Gastroesophageal sphincter (tissue), 4 donors: ENCODE data around the gene FBXO22. TPM values are rescaled to one million over a fixed set of nuclear protein-coding genes. Genes with fewer than 3 reads are reported as not detected.

Source experiments
- ATAC-seq: fragments of 150-250 bp; one replicate; pipeline ENCODE4 v1.9.1; 2016; ENCODE audit warnings: mild to moderate bottlenecking, moderate library complexity
- H3K27ac ChIP-seq, 4 donors: fragments of 200-600 bp; sonication (generic) in 3 of 4; 1 replicate in 3 of 4; 2 replicates in 1 of 4; pipeline ENCODE4 v1.5.1; 2016 to 2019
- H3K27me3 ChIP-seq: fragments of 200-600 bp; sonication (generic); one replicate; pipeline ENCODE4 v1.5.1; 2019
- H3K36me3 ChIP-seq, 2 donors: fragments of 200-600 bp; sonication (generic); one replicate each; pipeline ENCODE4 v1.5.1; 2019; ENCODE audit warnings: control low read depth in 1 of 2
- H3K4me1 ChIP-seq, 3 donors: fragments of 200-600 bp; sonication (generic); 1 replicate in 2 of 3; 2 replicates in 1 of 3; pipeline ENCODE4 v1.5.1; 2016 to 2019; ENCODE audit warnings: control low read depth in 2 of 3
- H3K4me3 ChIP-seq, 2 donors: fragments of 200-600 bp; sonication (generic); one replicate each; pipeline ENCODE4 v1.5.1; 2019; ENCODE audit warnings: mild to moderate bottlenecking in 1 of 2, moderate library complexity in 1 of 2
- H3K9me3 ChIP-seq, 3 donors: fragments of 200-600 bp; sonication (generic); one replicate each; pipeline ENCODE4 v1.5.1; 2017 to 2019; ENCODE audit warnings: control low read depth in 2 of 3
- EP300 ChIP-seq: sonication (generic); formaldehyde crosslinking; IDR thresholded peaks from one replicate; pipeline ENCODE4 v1.6.1; 2017; ENCODE audit warnings: antibody characterized with exemption, mild to moderate bottlenecking
- POLR2A ChIP-seq, 2 donors: fragments of 450-650 bp; IDR thresholded peaks; one replicate each; pipeline ENCODE4 v1.6.1; 2017; ENCODE audit warnings: antibody characterized with exemption in 2 of 2, mild to moderate bottlenecking in 2 of 2, moderate library complexity in 1 of 2
- POLR2AphosphoS5 ChIP-seq: sonication (generic); formaldehyde crosslinking; IDR thresholded peaks from one replicate; pipeline ENCODE4 v1.6.1; 2017; ENCODE audit warnings: antibody characterized with exemption
- WGBS, 2 donors: methylation state at CpG; one replicate each; pipeline ENCODE4 v1.1.5; 2018; ENCODE audit warnings: low coverage in 1 of 2; 5-methylcytosine and 5-hydroxymethylcytosine counted together
- total RNA-seq, 4 donors: library from RNA; depleted of rRNA; stranded (reverse); fragments of >200 nt; gene quantifications; one replicate each; pipeline ENCODE4 v1.1.0, GENCODE V29; 2016
- TF ChIP-seq, protein P1 (sequence below), 4 experiments: fragments of 200-600 bp in 2 of 4; fragments of 450-650 bp in 2 of 4; sonication (generic) in 1 of 4; IDR thresholded peaks; one replicate each; pipeline ENCODE4 v1.5.1; 2017 to 2019; ENCODE audit warnings: antibody characterized with exemption in 4 of 4, mild to moderate bottlenecking in 2 of 4, moderate library complexity in 2 of 4

Gene FBXO22
- total RNA-seq, 4 donors from 2014 or later, result 12.9 to 25.5 (median 19.1) TPM

DNA sequence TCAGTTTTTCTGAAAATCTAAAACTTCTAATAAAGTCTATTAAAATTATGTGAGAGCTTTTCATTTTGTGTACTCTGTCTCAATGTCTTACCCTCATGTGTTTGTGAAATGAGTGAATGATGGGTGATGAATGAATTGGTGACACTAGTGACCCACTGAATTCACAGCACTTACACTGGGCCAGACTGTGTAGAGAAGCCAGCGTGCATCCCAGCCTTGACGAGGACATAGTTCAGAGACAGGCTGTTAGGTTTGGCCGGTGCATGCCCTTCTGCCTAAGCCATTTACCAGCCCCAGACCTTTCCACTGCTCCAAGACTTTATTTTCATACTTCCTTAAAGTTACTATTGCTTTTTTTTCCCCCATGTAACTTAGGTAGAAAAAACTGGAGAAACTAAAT is 38.8 kb downstream of the FBXO22 start:
- ATAC-seq, result no peak

DNA sequence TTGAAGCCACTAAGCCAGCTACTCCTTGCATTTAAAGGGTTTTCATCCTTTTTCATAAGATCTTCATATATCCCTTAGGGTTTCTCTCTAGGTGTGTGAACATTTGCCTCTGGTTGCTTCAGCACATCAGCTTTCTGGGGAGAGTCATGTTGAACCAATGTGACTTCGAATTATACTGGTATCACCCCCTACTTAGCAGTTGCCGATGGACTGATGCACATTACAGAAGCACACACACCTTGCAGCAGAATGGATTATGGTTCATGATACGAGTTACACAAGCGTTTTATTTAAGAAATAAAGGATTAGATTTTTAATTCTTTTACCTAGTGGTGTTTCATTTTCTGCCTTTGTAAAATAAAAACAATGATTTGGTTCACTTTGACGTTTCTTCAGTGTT is 39.6 kb downstream of the FBXO22 start:
- Histone ChIP-seq H3K4me3 (no peak overlapping the region), H3K4me1 (no peaks in the 10 kb centered on the region), H3K36me3 (no peaks in the 10 kb centered on the region), H3K27ac (no peak overlapping the region), H3K27me3 (peaks cover 22% of the 10 kb centered on the region), H3K9me3 (no peaks in the 10 kb centered on the region)
- 66 to 69% methylated on average over 5 of the region's 5 CpGs for WGBS, 2 donors
- ATAC-seq, result no peak
- TF ChIP-seq, protein P1, sequence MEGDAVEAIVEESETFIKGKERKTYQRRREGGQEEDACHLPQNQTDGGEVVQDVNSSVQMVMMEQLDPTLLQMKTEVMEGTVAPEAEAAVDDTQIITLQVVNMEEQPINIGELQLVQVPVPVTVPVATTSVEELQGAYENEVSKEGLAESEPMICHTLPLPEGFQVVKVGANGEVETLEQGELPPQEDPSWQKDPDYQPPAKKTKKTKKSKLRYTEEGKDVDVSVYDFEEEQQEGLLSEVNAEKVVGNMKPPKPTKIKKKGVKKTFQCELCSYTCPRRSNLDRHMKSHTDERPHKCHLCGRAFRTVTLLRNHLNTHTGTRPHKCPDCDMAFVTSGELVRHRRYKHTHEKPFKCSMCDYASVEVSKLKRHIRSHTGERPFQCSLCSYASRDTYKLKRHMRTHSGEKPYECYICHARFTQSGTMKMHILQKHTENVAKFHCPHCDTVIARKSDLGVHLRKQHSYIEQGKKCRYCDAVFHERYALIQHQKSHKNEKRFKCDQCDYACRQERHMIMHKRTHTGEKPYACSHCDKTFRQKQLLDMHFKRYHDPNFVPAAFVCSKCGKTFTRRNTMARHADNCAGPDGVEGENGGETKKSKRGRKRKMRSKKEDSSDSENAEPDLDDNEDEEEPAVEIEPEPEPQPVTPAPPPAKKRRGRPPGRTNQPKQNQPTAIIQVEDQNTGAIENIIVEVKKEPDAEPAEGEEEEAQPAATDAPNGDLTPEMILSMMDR (IDR thresholded peaks at IDR 0.05), result no peak
- TF ChIP-seq EP300, result no peak
- TF ChIP-seq POLR2AphosphoS5, result no peak
- TF ChIP-seq POLR2A (IDR thresholded peaks at IDR 0.05), result no peak

More for the DNA sequence above, 38.8 kb downstream of the FBXO22 start:
- peaks cover 0 to 5% of the 10 kb centered on the region in 2 donors for H3K36me3 ChIP-seq
- H3K4me1 ChIP-seq, result no peaks in the 10 kb centered on the region
- H3K27ac ChIP-seq, result no peak overlapping the region
- H3K4me3 ChIP-seq, result no peak overlapping the region
- TF ChIP-seq, protein P1 (IDR thresholded peaks at IDR 0.05), result no peak
- TF ChIP-seq POLR2A (IDR thresholded peaks at IDR 0.05) (no peak), POLR2AphosphoS5 (no peak), EP300 (no peak)
- H3K9me3 ChIP-seq, result no peaks in the 10 kb centered on the region
- 54 to 62% methylated on average over 2 to 3 of the region's 3 CpGs for WGBS, 2 donors
- peaks cover 15% of the 10 kb centered on the region for H3K27me3 ChIP-seq

DNA sequence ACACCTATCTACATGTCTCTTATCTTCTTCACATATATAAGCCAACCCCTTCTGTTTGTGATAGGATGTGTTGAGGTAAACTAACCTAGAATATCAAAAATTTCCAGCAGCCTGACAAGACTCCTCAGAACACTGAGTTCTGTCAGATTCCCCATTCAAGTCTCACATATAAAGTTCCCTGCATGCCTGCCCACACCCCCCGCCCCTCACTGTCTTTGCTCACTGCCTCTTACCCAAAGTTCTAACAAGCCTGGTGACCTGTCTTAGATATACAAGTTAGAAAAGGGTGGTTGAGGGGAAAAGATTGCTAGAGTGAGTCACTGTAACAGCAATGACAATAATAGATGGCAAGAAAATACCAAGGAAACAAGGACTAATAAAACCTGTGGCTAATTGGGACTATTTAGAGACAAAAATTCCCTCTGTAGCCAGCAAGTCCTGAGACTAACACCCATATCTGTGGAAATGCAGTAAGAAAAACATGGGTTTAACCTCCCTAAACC is 40.1 kb downstream of the FBXO22 start:
- 33% methylated on average over 1 of the region's 1 CpG; no CpG with 5 or more reads in 1 of the 2 donors for WGBS, 2 donors
- H3K4me3 ChIP-seq, result no peak overlapping the region
- no peak overlapping the region for H3K27ac ChIP-seq
- H3K4me1 ChIP-seq, result no peaks in the 10 kb centered on the region
- H3K27me3 ChIP-seq, result peaks cover 28% of the 10 kb centered on the region
- no peaks in the 10 kb centered on the region for H3K36me3 ChIP-seq
- no peak for ATAC-seq
- TF ChIP-seq POLR2A (IDR thresholded peaks at IDR 0.05) (no peak), POLR2AphosphoS5 (no peak), EP300 (no peak)
- TF ChIP-seq, protein P1 (IDR thresholded peaks at IDR 0.05), result no peak
- H3K9me3 ChIP-seq, result no peaks in the 10 kb centered on the region

DNA sequence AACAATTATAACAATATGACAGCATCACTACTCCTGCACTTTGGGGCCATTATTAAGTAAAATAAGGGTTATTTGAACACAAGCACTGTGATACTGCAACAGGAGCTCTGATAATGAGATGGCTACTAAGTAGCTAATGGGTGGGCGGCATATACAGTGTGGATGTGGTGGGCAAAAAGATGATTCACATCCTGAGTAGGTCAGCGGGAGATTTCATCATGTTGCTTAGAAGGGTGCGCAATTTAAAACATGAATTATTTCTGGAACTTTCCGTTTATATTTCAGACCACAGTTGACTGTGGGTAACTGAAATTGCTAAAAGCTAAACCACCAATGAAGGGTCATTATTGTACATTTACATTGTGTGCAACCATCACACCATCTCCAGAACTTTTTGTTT is 42.3 kb downstream of the FBXO22 start:
- peaks cover 35% of the 10 kb centered on the region for H3K27me3 ChIP-seq
- H3K36me3 ChIP-seq, result no peaks in the 10 kb centered on the region
- no peak for ATAC-seq
- H3K9me3 ChIP-seq, result no peaks in the 10 kb centered on the region
- WGBS, 2 donors, result 0 to 73% methylated on average over 1 to 4 of the region's 4 CpGs
- no peak overlapping the region for H3K4me3 ChIP-seq
- TF ChIP-seq EP300 (no peak), POLR2A (IDR thresholded peaks at IDR 0.05) (no peak), POLR2AphosphoS5 (no peak)
- TF ChIP-seq, protein P1 (IDR thresholded peaks at IDR 0.05), result no peak
- no peak overlapping the region for H3K27ac ChIP-seq
- H3K4me1 ChIP-seq, result no peaks in the 10 kb centered on the region

DNA sequence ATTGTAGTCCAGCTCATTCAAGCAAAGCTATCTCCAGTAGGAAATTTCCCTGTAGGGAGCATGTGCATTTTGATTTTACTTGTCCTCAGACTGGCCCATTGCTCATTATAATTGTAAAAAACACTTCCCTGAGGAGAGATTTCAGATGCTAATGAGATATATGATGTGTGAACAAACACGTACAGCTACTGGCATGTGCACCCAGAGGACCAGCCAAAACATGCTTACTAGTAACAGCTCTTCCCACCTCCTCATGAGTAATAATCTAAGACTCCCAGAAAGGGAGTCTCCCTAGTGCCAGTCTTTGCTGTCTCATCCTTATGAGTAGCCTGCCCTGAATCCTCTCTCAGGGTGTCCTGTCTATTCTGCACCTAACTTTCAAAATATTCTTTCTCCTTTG is 43.4 kb downstream of the FBXO22 start:
- Histone ChIP-seq H3K9me3 (no peaks in the 10 kb centered on the region), H3K4me1 (no peaks in the 10 kb centered on the region), H3K36me3 (no peaks in the 10 kb centered on the region), H3K27ac (no peak overlapping the region), H3K4me3 (no peak overlapping the region), H3K27me3 (peaks cover 47% of the 10 kb centered on the region)
- TF ChIP-seq POLR2A (IDR thresholded peaks at IDR 0.05) (no peak), POLR2AphosphoS5 (no peak), EP300 (no peak)
- TF ChIP-seq, protein P1 (IDR thresholded peaks at IDR 0.05), result no peak
- no peak for ATAC-seq
- whole genome bisulfite sequencing, 2 donors, result 50 to 63% methylated on average over 1 of the region's 1 CpG
